GM23248 (cell line): ENCODE data around the gene ETS1.

Source experiments
- EZH2 ChIP-seq: fragments of 200-600 bp; sonication (generic); IDR thresholded peaks from 2 replicates; pipeline ENCODE4 v1.6.1; 2018; ENCODE audit warnings: antibody characterized with exemption, mild to moderate bottlenecking; ENCODE audit not compliant: insufficient read depth, poor library complexity, severe bottlenecking
- EZH2phosphoT487 ChIP-seq: fragments of 200-600 bp; sonication (generic); IDR thresholded peaks from 2 replicates; pipeline ENCODE4 v1.6.1; 2018; ENCODE audit warnings: antibody characterized with exemption, moderate library complexity, mild to moderate bottlenecking, low read depth; ENCODE audit not compliant: insufficient read depth

GRCh38 chr11:128621601-128622501 is 34.5 kb upstream of the ETS1 start:
- TF ChIP-seq EZH2, result no peak
- TF ChIP-seq EZH2phosphoT487, result no peak
